SK-N-SH (cell line): Measurements from ENCODE around the gene CALU. TPM values are rescaled to one million over a fixed set of nuclear protein-coding genes. Genes with fewer than 3 reads are reported as not detected.
A peak's percentile ranks its signal among the peaks of the same experiment; 100 is the strongest.

Experiments
- CTCF ChIA-PET: fragments of 300-600, 350-600 bp; formaldehyde crosslinking; extraction: SDS; loops from one replicate; lab custom pipeline; 2021; lab: Yijun Ruan, JAX
- POLR2A ChIA-PET: fragments of 350-600 bp; sonication (Branson Sonifier 250); formaldehyde crosslinking; extraction: SDS; loops from one replicate; lab custom pipeline; 2020; ENCODE audit warnings: antibody characterized with exemption, inconsistent platforms; lab: Yijun Ruan, JAX
- DNase-seq: peaks from one replicate; pipeline ENCODE4 v3.0.0; 2012
- H2AFZ ChIP-seq: fragments of 200-600 bp; sonication (generic); 2 replicates; pipeline ENCODE4 v1.8.1; 2016; ENCODE audit warnings: antibody characterized with exemption, mild to moderate bottlenecking, low read depth
- H3F3A ChIP-seq: fragments of 200-600 bp; sonication (generic); replicated peaks from 2 replicates; pipeline ENCODE3; 2016; ENCODE audit warnings: antibody characterized with exemption, mild to moderate bottlenecking; ENCODE audit not compliant: insufficient read depth
- H3K27ac ChIP-seq, 2 experiments: fragments of 200-500 bp in 1 of 2; fragments of 200-600 bp in 1 of 2; sonication (Bioruptor generic) in 1 of 2; sonication (generic), shearing (Covaris generic) in 1 of 2; 2 replicates each; pipeline versions ENCODE4 v1.5.1 to v1.6.1; 2014 to 2016; ENCODE audit warnings: low read depth in 2 of 2, inconsistent platforms in 1 of 2, low read length in 1 of 2, mild to moderate bottlenecking in 1 of 2, mixed read lengths in 1 of 2
- H3K27me3 ChIP-seq: fragments of 200-600 bp; sonication (generic), shearing (Covaris generic); 2 replicates; pipeline ENCODE4 v1.6.1; 2016; ENCODE audit warnings: mixed run types; ENCODE audit not compliant: insufficient read depth
- H3K36me3 ChIP-seq, 2 experiments: fragments of 200-500 bp in 1 of 2; fragments of 200-600 bp in 1 of 2; sonication (Bioruptor generic) in 1 of 2; sonication (generic) in 1 of 2; replicated peaks in 1 of 2; 2 replicates each; pipeline versions ENCODE3 to v1.5.1; 2014 to 2016; ENCODE audit warnings: low read length in 1 of 2, mild to moderate bottlenecking in 1 of 2; ENCODE audit not compliant: insufficient read depth in 2 of 2, control insufficient read depth in 1 of 2
- H3K4me1 ChIP-seq, 2 experiments: fragments of 200-500 bp in 1 of 2; fragments of 200-600 bp in 1 of 2; sonication (Bioruptor generic) in 1 of 2; sonication (generic), shearing (Covaris generic) in 1 of 2; 2 replicates each; pipeline versions ENCODE4 v1.5.1 to v1.6.1; 2014 to 2016; ENCODE audit warnings: low read depth in 1 of 2, low read length in 1 of 2, mixed run types in 1 of 2; ENCODE audit not compliant: insufficient read depth in 2 of 2, control insufficient read depth in 1 of 2
- H3K4me2 ChIP-seq: fragments of 200-600 bp; sonication (generic), shearing (Covaris generic); 2 replicates; pipeline ENCODE4 v1.6.1; 2017; ENCODE audit warnings: mixed run types
- H3K4me3 ChIP-seq, 2 experiments: fragments of 200-500 bp in 1 of 2; fragments of 200-600 bp in 1 of 2; sonication (Bioruptor generic) in 1 of 2; sonication (generic), shearing (Covaris generic) in 1 of 2; 2 replicates each; pipeline versions ENCODE4 v1.5.1 to v1.8.1; 2014 to 2016; ENCODE audit warnings: low read depth in 2 of 2, inconsistent platforms in 1 of 2, low read length in 1 of 2, mild to moderate bottlenecking in 1 of 2, mixed read lengths in 1 of 2, moderate library complexity in 1 of 2
- H3K79me2 ChIP-seq: fragments of 200-600 bp; sonication (generic); 2 replicates; pipeline ENCODE4 v1.8.1; 2017; ENCODE audit warnings: mild to moderate bottlenecking; ENCODE audit not compliant: insufficient read depth
- H3K9ac ChIP-seq: fragments of 200-600 bp; sonication (generic); 2 replicates; pipeline ENCODE4 v1.6.1; 2017; ENCODE audit warnings: mixed run types
- H3K9me2 ChIP-seq: fragments of 200-600 bp; sonication (generic); 2 replicates; pipeline ENCODE4 v1.6.1; 2017; ENCODE audit warnings: mixed run types
- H3K9me3 ChIP-seq: fragments of 200-600 bp; sonication (generic); 2 replicates; pipeline ENCODE4 v1.6.1; 2017; ENCODE audit warnings: mixed run types, mild to moderate bottlenecking, moderate library complexity
- H4K20me1 ChIP-seq: fragments of 200-600 bp; sonication (generic); 2 replicates; pipeline ENCODE4 v1.6.1; 2017; ENCODE audit warnings: mild to moderate bottlenecking, mixed run types; ENCODE audit not compliant: insufficient read depth
- ELF1 ChIP-seq: IDR thresholded peaks from 2 replicates; pipeline ENCODE4 v1.4.0; 2012
- FOSL2 ChIP-seq: IDR thresholded peaks from 2 replicates; pipeline ENCODE4 v1.4.0; 2012; ENCODE audit warnings: low read depth, mild to moderate bottlenecking, moderate library complexity, borderline replicate concordance
- FOXJ3 ChIP-seq: sonication (generic); formaldehyde crosslinking; IDR thresholded peaks from 2 replicates; pipeline ENCODE4 v1.5.1; 2020; ENCODE audit warnings: mild to moderate bottlenecking, missing genetic modification reagents
- FOXM1 ChIP-seq: IDR thresholded peaks from 2 replicates; pipeline ENCODE4 v1.4.0; 2012; ENCODE audit warnings: low read depth, mild to moderate bottlenecking
- GABPA ChIP-seq: IDR thresholded peaks from 2 replicates; pipeline ENCODE4 v1.4.0; 2012; ENCODE audit warnings: low read depth, mild to moderate bottlenecking
- JUND ChIP-seq: IDR thresholded peaks from 2 replicates; pipeline ENCODE4 v1.4.0; 2012
- MEF2A ChIP-seq: IDR thresholded peaks from 2 replicates; pipeline ENCODE4 v1.4.0; 2012; ENCODE audit warnings: low read depth, borderline replicate concordance
- MXI1 ChIP-seq: IDR thresholded peaks from 2 replicates; pipeline ENCODE4 v1.6.1; 2012; ENCODE audit warnings: mild to moderate bottlenecking, low read depth, low read length, improper control_type of control experiment
- NFIC ChIP-seq: IDR thresholded peaks from 2 replicates; pipeline ENCODE4 v1.4.0; 2012; ENCODE audit warnings: borderline replicate concordance
- NRF1 ChIP-seq: IDR thresholded peaks from 2 replicates; pipeline ENCODE4 v1.6.1; 2012; ENCODE audit warnings: low read depth, mild to moderate bottlenecking, low read length
- RCOR1 ChIP-seq: fragments of 150-350 bp; IDR thresholded peaks from 2 replicates; pipeline ENCODE4 v1.6.1; 2017; ENCODE audit warnings: antibody characterized with exemption, low read length
- RFX5 ChIP-seq: IDR thresholded peaks from 2 replicates; pipeline ENCODE4 v1.6.1; 2012; ENCODE audit warnings: mild to moderate bottlenecking, improper control_type of control experiment, low read length
- RXRA ChIP-seq: IDR thresholded peaks from 2 replicates; pipeline ENCODE4 v1.4.0; 2012; ENCODE audit warnings: low read depth, mild to moderate bottlenecking, borderline replicate concordance
- SIN3A ChIP-seq: IDR thresholded peaks from 2 replicates; pipeline ENCODE4 v1.6.1; 2012; ENCODE audit warnings: low read depth, mild to moderate bottlenecking, low read length, moderate library complexity, borderline replicate concordance
- SMC3 ChIP-seq: IDR thresholded peaks from 2 replicates; pipeline ENCODE4 v1.6.1; 2012; ENCODE audit warnings: low read depth, low read length, improper control_type of control experiment
- TAF1 ChIP-seq: IDR thresholded peaks from 2 replicates; pipeline ENCODE4 v1.6.1; 2012; ENCODE audit warnings: low read depth, mild to moderate bottlenecking, low read length, moderate library complexity, borderline replicate concordance
- TEAD4 ChIP-seq: IDR thresholded peaks from 2 replicates; pipeline ENCODE4 v1.4.0; 2012; ENCODE audit warnings: mild to moderate bottlenecking, borderline replicate concordance; ENCODE audit not compliant: insufficient read depth
- USF1 ChIP-seq: IDR thresholded peaks from 2 replicates; pipeline ENCODE4 v1.4.0; 2012; ENCODE audit warnings: low read depth, borderline replicate concordance
- USF2 ChIP-seq: fragments of 150-350 bp; IDR thresholded peaks from 2 replicates; pipeline ENCODE4 v1.6.1; 2017; ENCODE audit warnings: antibody characterized with exemption, low read length, low read depth, borderline replicate concordance
- YY1 ChIP-seq: IDR thresholded peaks from 2 replicates; pipeline ENCODE4 v1.4.0; 2012; ENCODE audit warnings: low read depth, mild to moderate bottlenecking
- ZBTB33 ChIP-seq: IDR thresholded peaks from 2 replicates; pipeline ENCODE4 v1.4.0; 2012; ENCODE audit warnings: low read depth, borderline replicate concordance
- WGBS: methylation state at CpG from one replicate; pipeline ENCODE4 v1.1.6; 2017; ENCODE audit warnings: low lambda C conversion rate; 5-methylcytosine and 5-hydroxymethylcytosine counted together
- polyA plus RNA-seq, 3 experiments: library from polyadenylated mRNA; depleted of rRNA; stranded (reverse); fragments of >200 nt; gene quantifications; 2 replicates each; pipeline ENCODE4 v1.2.3, GENCODE V29; 2012

The CALU gene
- polyA plus RNA-seq, 1 of the 3 experiments (the other 2 are of a cell fraction): 195 TPM

DNA sequence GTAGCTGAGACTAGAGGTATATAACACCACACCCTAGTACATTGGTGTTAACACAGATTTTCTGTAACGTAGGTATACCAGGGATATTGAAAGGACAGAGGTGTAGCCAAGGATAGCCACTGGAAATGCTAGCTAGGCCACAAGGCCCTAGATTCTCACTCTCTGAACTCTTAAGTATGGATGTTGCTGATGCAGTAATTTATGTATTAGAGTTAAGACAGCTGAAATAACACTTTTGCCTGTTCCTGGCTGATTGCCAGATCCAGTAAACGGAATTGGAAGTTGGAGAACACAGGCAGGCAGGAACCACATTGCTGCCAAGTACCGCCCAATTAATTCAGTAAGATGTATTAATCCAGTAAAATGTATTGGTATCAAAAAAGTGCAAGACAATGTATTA is 1.8 kb downstream of the CALU start:
- Histone ChIP-seq H3K9me3 (no peaks in the 10 kb centered on the region), H3K9me2 (no peaks in the 10 kb centered on the region), H3K27ac (peak overlapping the region; percentile 12 to 96; a peak in 1 of 4 replicates), H3K4me3 (peak overlapping the region; percentile 81 to 85), H3K4me1 (peaks cover 18 to 28% of the 10 kb centered on the region in 2 experiments; a peak in 3 of 4 replicates), H4K20me1 (peaks cover 63% of the 10 kb centered on the region)
- POLR2A ChIA-PET: interaction anchor here (2.2 kb wide), 1 partner anchor 10 kb away, joined by 6 read pairs; no protein-coding TSS in a partner anchor
- no peak for TF ChIP-seq ELF1
- TF ChIP-seq NFIC: peak; percentile 64; the same call in 1 of the 2 replicates
- TF ChIP-seq, all 33 proteins: peak for 1
- H3K36me3 ChIP-seq: peaks cover 0 to 27% of the 10 kb centered on the region in 2 experiments
- CTCF ChIA-PET: interaction anchor here (0.7 to 5.1 kb wide), 8 partner anchors 10 to 361 kb away, joined by 3 to 31 read pairs (median 4); partner anchors contain the start of gene GARIN1A
- H3K79me2 ChIP-seq: peaks cover 69% of the 10 kb centered on the region
- peak overlapping the region; percentile 82 for H3K4me2 ChIP-seq
- H3F3A ChIP-seq: peaks cover 37% of the 10 kb centered on the region
- no peak overlapping the region for H2AFZ ChIP-seq
- H3K9ac ChIP-seq: peak overlapping the region; percentile 97; the same call in 1 of the 2 replicates
- WGBS: 65% methylated on average over 3 of the region's 3 CpGs
- DNase-seq: no peak
- H3K27me3 ChIP-seq: no peaks in the 10 kb centered on the region

- WGBS: 81% methylated on average over 3 of the region's 3 CpGs
- H3K79me2 ChIP-seq: peaks cover 74% of the 10 kb centered on the region
- no peaks in the 10 kb centered on the region for H3K9me3 ChIP-seq
- POLR2A ChIA-PET: interaction anchor here (1.6 to 2.2 kb wide), 2 partner anchors 10 to 50 kb away, joined by 4 to 6 read pairs; partner anchors contain the start of gene CCDC136
- peaks cover 68% of the 10 kb centered on the region for H4K20me1 ChIP-seq
- H3K4me3 ChIP-seq: 0 out of 4 replicates have a peak overlapping the region, but pooled peaks have one; percentile 81 to 85
- H2AFZ ChIP-seq: no peak overlapping the region
- peaks cover 0 to 32% of the 10 kb centered on the region in 2 experiments for H3K36me3 ChIP-seq
- H3K4me2 ChIP-seq: peak overlapping the region; percentile 82
- H3K4me1 ChIP-seq: peaks cover 18 to 28% of the 10 kb centered on the region in 2 experiments; a peak in 3 of 4 replicates
- H3K27ac ChIP-seq: peak overlapping the region in 1 of 2 experiments; percentile 0; a peak in 1 of 4 replicates
- peak overlapping the region; percentile 1; the same call in 1 of the 2 replicates for H3K9ac ChIP-seq
- H3K9me2 ChIP-seq: no peaks in the 10 kb centered on the region
- H3F3A ChIP-seq: peaks cover 37% of the 10 kb centered on the region
- no peaks in the 10 kb centered on the region for H3K27me3 ChIP-seq
- TF ChIP-seq ZBTB33 (no peak), JUND (no peak), NRF1 (no peak), MEF2A (no peak), SMC3 (no peak), TEAD4 (no peak), GABPA (no peak), RCOR1 (no peak), FOXJ3 (no peak), MXI1 (no peak), TAF1 (no peak), FOSL2 (no peak), USF2 (no peak), USF1 (no peak), RXRA (no peak), FOXM1 (no peak), RFX5 (no peak), YY1 (no peak), SIN3A (no peak)
- TF ChIP-seq, all 33 proteins: peak for 0
- DNase-seq: no peak
- CTCF ChIA-PET: interaction anchor here (0.7 to 5.1 kb wide), 8 partner anchors 10 to 360 kb away, joined by 3 to 31 read pairs (median 4); partner anchors contain the start of gene GARIN1A
These were observed 2.3 kb downstream of the CALU start for GRCh38 chr7:128741491-128741890.
